ENCODE data around the gene MBOAT1. TPM values are rescaled to one million over a fixed set of nuclear protein-coding genes. Genes with fewer than 3 reads are reported as not detected.

The MBOAT1 gene
- total and polyA plus RNA-seq, 7 donors = 0.31 to 2.7 (median 0.84) TPM

- intact Hi-C loops (cut with DNase I) = no loop called here
- H3K4me3 ChIP-seq = no peak overlapping the region
- H3K27me3 ChIP-seq (ENCODE audit: insufficient read depth in 3 of 3, low read length in 2 of 3) = peaks cover 0 to 1% (median 0%) of the 10 kb centered on the region in 3 donors
- H3K4me1 ChIP-seq = no peaks in the 10 kb centered on the region
- WGBS, 3 donors = 58 to 67% (median 65%) methylated on average over 12 of the region's 12 CpGs
- TF ChIP-seq, protein P1, sequence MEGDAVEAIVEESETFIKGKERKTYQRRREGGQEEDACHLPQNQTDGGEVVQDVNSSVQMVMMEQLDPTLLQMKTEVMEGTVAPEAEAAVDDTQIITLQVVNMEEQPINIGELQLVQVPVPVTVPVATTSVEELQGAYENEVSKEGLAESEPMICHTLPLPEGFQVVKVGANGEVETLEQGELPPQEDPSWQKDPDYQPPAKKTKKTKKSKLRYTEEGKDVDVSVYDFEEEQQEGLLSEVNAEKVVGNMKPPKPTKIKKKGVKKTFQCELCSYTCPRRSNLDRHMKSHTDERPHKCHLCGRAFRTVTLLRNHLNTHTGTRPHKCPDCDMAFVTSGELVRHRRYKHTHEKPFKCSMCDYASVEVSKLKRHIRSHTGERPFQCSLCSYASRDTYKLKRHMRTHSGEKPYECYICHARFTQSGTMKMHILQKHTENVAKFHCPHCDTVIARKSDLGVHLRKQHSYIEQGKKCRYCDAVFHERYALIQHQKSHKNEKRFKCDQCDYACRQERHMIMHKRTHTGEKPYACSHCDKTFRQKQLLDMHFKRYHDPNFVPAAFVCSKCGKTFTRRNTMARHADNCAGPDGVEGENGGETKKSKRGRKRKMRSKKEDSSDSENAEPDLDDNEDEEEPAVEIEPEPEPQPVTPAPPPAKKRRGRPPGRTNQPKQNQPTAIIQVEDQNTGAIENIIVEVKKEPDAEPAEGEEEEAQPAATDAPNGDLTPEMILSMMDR (IDR thresholded peaks at IDR 0.05) = no peak
- DNase-seq (no peak), ATAC-seq (no peak)
- no peaks in the 10 kb centered on the region for H3K36me3 ChIP-seq (ENCODE audit: insufficient read depth in 1 of 2, low read depth in 1 of 2)
- no peaks in the 10 kb centered on the region for H3K9me3 ChIP-seq
- H3K27ac ChIP-seq = no peak overlapping the region
Measured at GRCh38 chr6:20069021-20069522, 143.2 kb downstream of the MBOAT1 start.

DNA sequence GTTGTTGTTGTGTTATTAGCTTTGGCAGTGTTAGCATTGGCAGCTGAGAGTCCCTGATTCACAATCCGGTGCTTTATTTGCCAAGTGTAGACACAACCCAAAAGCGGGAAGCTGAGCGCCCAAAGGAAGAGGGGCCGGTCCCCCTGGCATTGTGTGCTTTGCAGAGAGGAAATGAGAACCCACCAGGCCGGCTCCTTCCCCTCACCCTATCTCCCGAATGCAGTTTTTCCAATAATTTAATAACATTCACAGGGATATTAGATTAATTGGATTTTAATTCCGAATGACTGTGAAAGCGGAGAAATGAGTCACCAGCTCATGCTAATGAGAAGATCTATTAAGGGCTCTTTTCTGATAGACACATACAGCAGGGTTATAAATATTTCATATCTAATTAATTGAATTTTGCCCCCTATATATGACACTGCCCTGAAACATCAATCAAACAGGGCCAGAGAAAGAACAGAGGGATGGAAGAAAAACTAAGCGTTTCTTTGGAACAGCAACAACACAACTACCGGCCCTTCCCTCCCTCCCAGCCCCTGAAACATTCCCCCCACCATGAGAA, 143.8 kb downstream of the MBOAT1 start:
- intact Hi-C loops (cut with DNase I) = no loop called here
- ATAC-seq (no peak), DNase-seq (no peak)
- no peaks in the 10 kb centered on the region for H3K9me3 ChIP-seq
- H3K27me3 ChIP-seq (ENCODE audit: insufficient read depth in 3 of 3, low read length in 2 of 3) = peaks cover 0 to 1% (median 0%) of the 10 kb centered on the region in 3 donors
- TF ChIP-seq, protein P1 (IDR thresholded peaks at IDR 0.05) = no peak
- no peaks in the 10 kb centered on the region for H3K36me3 ChIP-seq (ENCODE audit: insufficient read depth in 1 of 2, low read depth in 1 of 2)
- H3K4me1 ChIP-seq = no peaks in the 10 kb centered on the region
- H3K27ac ChIP-seq = no peak overlapping the region
- H3K4me3 ChIP-seq = no peak overlapping the region
- 68 to 73% (median 71%) methylated on average over 10 of the region's 10 CpGs for WGBS, 3 donors

GRCh38 chr6:20061952-20062351, 150.3 kb downstream of the MBOAT1 start:
- no peaks in the 10 kb centered on the region for H3K36me3 ChIP-seq (ENCODE audit: insufficient read depth in 1 of 2, low read depth in 1 of 2)
- intact Hi-C loops (cut with DNase I) = no loop called here
- ATAC-seq = no peak
- H3K4me1 ChIP-seq = no peaks in the 10 kb centered on the region
- H3K4me3 ChIP-seq = no peak overlapping the region
- 74 to 85% (median 78%) methylated on average over 5 of the region's 5 CpGs for WGBS, 3 donors
- H3K9me3 ChIP-seq = no peaks in the 10 kb centered on the region
- no peaks in the 10 kb centered on the region for H3K27me3 ChIP-seq (ENCODE audit: insufficient read depth in 3 of 3, low read length in 2 of 3)
- no peak for DNase-seq
- no peak overlapping the region for H3K27ac ChIP-seq
- TF ChIP-seq, protein P1 (IDR thresholded peaks at IDR 0.05) = no peak

- no peaks in the 10 kb centered on the region for H3K27me3 ChIP-seq (ENCODE audit: insufficient read depth in 3 of 3, low read length in 2 of 3)
- TF ChIP-seq, protein P1 (IDR thresholded peaks at IDR 0.05) = no peak
- no peak for DNase-seq
- H3K27ac ChIP-seq = no peak overlapping the region
- no peaks in the 10 kb centered on the region for H3K4me1 ChIP-seq
- no peaks in the 10 kb centered on the region for H3K9me3 ChIP-seq
- no peaks in the 10 kb centered on the region for H3K36me3 ChIP-seq (ENCODE audit: insufficient read depth in 1 of 2, low read depth in 1 of 2)
- intact Hi-C loops (cut with DNase I) = no loop called here
- 94 to 100% (median 96%) methylated on average over 1 of the region's 1 CpG for WGBS, 3 donors
- ATAC-seq = no peak
- H3K4me3 ChIP-seq = no peak overlapping the region
Measured at GRCh38 chr6:20060252-20060651, 152.0 kb downstream of the MBOAT1 start.

DNA sequence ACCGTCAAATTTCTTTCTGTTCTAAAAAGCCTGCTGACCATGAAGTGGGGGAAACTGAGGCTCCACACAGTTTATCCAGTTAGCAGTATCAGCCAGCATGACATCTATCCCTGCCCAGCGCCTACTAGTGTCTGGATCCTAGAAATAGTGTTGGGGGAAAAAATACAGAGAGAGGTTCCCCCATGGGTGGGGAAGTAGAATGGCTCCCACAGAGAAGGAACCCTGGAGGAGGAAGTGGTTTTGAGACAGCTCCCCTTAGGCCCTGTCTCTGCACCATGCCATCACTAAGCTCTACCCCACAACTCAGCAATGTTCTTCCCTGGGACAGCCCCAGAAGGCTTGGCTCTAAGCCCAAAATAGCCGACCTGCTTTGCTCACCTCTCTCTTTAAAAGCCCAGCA, 153.4 kb downstream of the MBOAT1 start:
- Histone ChIP-seq H3K9me3 (no peaks in the 10 kb centered on the region), H3K4me3 (no peak overlapping the region), H3K4me1 (no peaks in the 10 kb centered on the region), H3K27ac (no peak overlapping the region), H3K36me3 (ENCODE audit: insufficient read depth in 1 of 2, low read depth in 1 of 2) (no peaks in the 10 kb centered on the region), H3K27me3 (ENCODE audit: insufficient read depth in 3 of 3, low read length in 2 of 3) (no peaks in the 10 kb centered on the region)
- ATAC-seq = no peak
- DNase-seq = no peak
- intact Hi-C loops (cut with DNase I) = loop anchor here (10.0 kb wide), 3 partner anchors 244 to 1464 kb away; no protein-coding TSS in a partner anchor
- TF ChIP-seq, protein P1 (IDR thresholded peaks at IDR 0.05) = no peak
- 60 to 71% (median 61%) methylated on average over 3 of the region's 3 CpGs for WGBS, 3 donors
